HEK293T (cell line): ENCODE measurements around the gene GGT6.

ENCODE experiments used
- BHLHE40 ChIP-seq: fragments of 450-650 bp; IDR thresholded peaks from 2 replicates; pipeline ENCODE4 v1.6.1; 2016; ENCODE audit warnings: mild to moderate bottlenecking, moderate library complexity, borderline replicate concordance
- FOXA1 ChIP-seq: fragments of 450-650 bp; IDR thresholded peaks from 2 replicates; pipeline ENCODE4 v1.6.1; 2016; ENCODE audit warnings: mild to moderate bottlenecking
- FOXM1 ChIP-seq: fragments of 450-650 bp; IDR thresholded peaks from 2 replicates; pipeline ENCODE4 v1.6.1; 2017; ENCODE audit warnings: mild to moderate bottlenecking, borderline replicate concordance
- NFRKB ChIP-seq: fragments of 450-650 bp; IDR thresholded peaks from 2 replicates; pipeline ENCODE4 v1.6.1; 2016; ENCODE audit warnings: mild to moderate bottlenecking, moderate library complexity
- SUZ12 ChIP-seq: fragments of 450-650 bp; IDR thresholded peaks from 2 replicates; pipeline ENCODE4 v1.6.1; 2016; ENCODE audit warnings: mild to moderate bottlenecking

GRCh38 chr17:4565209-4566141 lies 5.1 kb upstream of the GGT6 start:
- TF ChIP-seq FOXA1 (no peak), FOXM1 (no peak), SUZ12 (no peak), NFRKB (no peak), BHLHE40 (no peak)
